ENCODE results near the gene LINGO3. TPM values are rescaled to one million over a fixed set of nuclear protein-coding genes. Genes with fewer than 3 reads are reported as not detected.
"Not testable (repeated sequence)": the region's sequence is repeated elsewhere in the genome, so short reads cannot be mapped to it uniquely, and the experiment has no call there.

Gene LINGO3
- total RNA-seq, 2 donors from 2014 or later: not detected

GRCh38 chr19:2353159-2353886, 45.4 kb upstream of the LINGO3 start:
- H3K4me3 ChIP-seq: no peak overlapping the region
- peaks cover 19% of the 10 kb centered on the region for H3K36me3 ChIP-seq
- no peaks in the 10 kb centered on the region for H3K9me3 ChIP-seq
- H3K27me3 ChIP-seq: no peaks in the 10 kb centered on the region
- H3K27ac ChIP-seq: no peak overlapping the region
- TF ChIP-seq CTCF (IDR thresholded peaks at IDR 0.05): no peak
- DNase-seq (ENCODE audit: low spot score): no peak
- no peaks in the 10 kb centered on the region for H3K4me1 ChIP-seq

- H3K27me3 ChIP-seq: no peaks in the 10 kb centered on the region
- H3K9me3 ChIP-seq: no peaks in the 10 kb centered on the region
- no peaks in the 10 kb centered on the region for H3K4me1 ChIP-seq
- H3K27ac ChIP-seq: no peak overlapping the region
- H3K4me3 ChIP-seq: no peak overlapping the region
- H3K36me3 ChIP-seq: peaks cover 19% of the 10 kb centered on the region
- no peak for DNase-seq (ENCODE audit: low spot score)
- TF ChIP-seq CTCF (IDR thresholded peaks at IDR 0.05): no peak
These were observed 44.2 kb upstream of the LINGO3 start for GRCh38 chr19:2352121-2352520.

GRCh38 chr19:2351591-2351990, 43.6 kb upstream of the LINGO3 start:
- Histone ChIP-seq H3K27ac (no peak overlapping the region), H3K36me3 (peaks cover 19% of the 10 kb centered on the region), H3K4me1 (no peaks in the 10 kb centered on the region), H3K4me3 (no peak overlapping the region), H3K27me3 (no peaks in the 10 kb centered on the region), H3K9me3 (no peaks in the 10 kb centered on the region)
- no peak for TF ChIP-seq CTCF (IDR thresholded peaks at IDR 0.05)
- DNase-seq (ENCODE audit: low spot score): no peak

- TF ChIP-seq CTCF (IDR thresholded peaks at IDR 0.05): no peak
These were observed 42.7 kb upstream of the LINGO3 start for GRCh38 chr19:2350656-2351055.

GRCh38 chr19:2349818-2350217, 41.9 kb upstream of the LINGO3 start:
- not testable (repeated sequence) for H3K27me3 ChIP-seq; H3K4me3 ChIP-seq; H3K27ac ChIP-seq; H3K4me1 ChIP-seq; H3K9me3 ChIP-seq; DNase-seq (ENCODE audit: low spot score)
- H3K36me3 ChIP-seq: peaks cover 19% of the 10 kb centered on the region

More at GRCh38 chr19:2350656-2351055, 42.7 kb upstream of the LINGO3 start:
- H3K36me3 ChIP-seq: peaks cover 19% of the 10 kb centered on the region
- no peaks in the 10 kb centered on the region for H3K27me3 ChIP-seq
- no peaks in the 10 kb centered on the region for H3K4me1 ChIP-seq
- no peaks in the 10 kb centered on the region for H3K9me3 ChIP-seq
- no peak overlapping the region for H3K27ac ChIP-seq
- no peak for DNase-seq (ENCODE audit: low spot score)
- no peak overlapping the region for H3K4me3 ChIP-seq

GRCh38 chr19:2345794-2346663, 38.1 kb upstream of the LINGO3 start:
- Histone ChIP-seq H3K9me3 (no peaks in the 10 kb centered on the region), H3K4me1 (no peaks in the 10 kb centered on the region), H3K36me3 (peaks cover 4% of the 10 kb centered on the region), H3K4me3 (no peak overlapping the region), H3K27me3 (no peaks in the 10 kb centered on the region), H3K27ac (no peak overlapping the region)
- TF ChIP-seq CTCF (IDR thresholded peaks at IDR 0.05): no peak
- no peak for DNase-seq (ENCODE audit: low spot score)
